Activated T-helper 9 cell treated with anti-CD3 and anti-CD28 coated beads, Interleukin-2, amount 50 U/mL, for 16 hours (primary cell): ENCODE data around the gene ADGRF5.

Experiments used
- DNase-seq: peaks from one replicate; pipeline ENCODE4 v3.0.0-alpha.2; 2020; ENCODE audit warnings: low read depth

ADGRF5 gene

DNA sequence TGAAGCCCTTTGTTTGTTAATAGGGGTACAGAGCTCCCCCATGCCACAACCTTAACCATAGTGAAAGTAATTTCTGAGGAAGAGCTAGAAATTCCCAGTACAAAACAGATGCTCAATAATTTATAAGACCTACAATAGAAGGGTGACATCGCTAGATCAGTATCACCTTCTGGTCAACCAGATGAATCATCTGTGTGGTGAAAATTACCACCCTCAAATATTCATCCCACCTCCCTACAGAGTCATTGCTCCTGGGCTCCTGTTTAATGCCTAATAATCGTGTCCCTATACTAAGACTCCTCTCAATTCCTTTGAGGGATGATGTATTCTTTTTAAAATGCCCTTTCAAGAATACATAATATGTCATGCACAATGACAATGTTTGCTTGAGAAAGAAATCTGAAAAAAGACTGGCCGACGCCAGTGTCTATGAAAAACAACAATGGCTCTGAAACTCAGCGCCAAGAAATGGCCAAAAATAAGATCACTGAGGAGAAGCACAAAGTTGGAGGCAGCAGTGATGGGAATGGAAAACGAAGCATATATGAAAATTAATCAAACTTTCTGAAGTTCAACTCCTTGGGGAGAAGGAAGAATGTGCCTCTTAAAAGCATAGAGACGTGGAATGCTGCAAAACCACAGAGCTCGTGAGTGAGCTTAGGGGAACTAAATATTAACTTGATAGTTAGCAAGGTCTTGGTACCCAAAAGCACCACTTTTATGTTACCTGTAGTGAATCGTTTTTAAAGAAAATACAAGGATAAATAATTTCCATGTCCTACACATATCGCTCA, 11.0 kb upstream of the ADGRF5 start:
- DNase-seq: no peak

DNA sequence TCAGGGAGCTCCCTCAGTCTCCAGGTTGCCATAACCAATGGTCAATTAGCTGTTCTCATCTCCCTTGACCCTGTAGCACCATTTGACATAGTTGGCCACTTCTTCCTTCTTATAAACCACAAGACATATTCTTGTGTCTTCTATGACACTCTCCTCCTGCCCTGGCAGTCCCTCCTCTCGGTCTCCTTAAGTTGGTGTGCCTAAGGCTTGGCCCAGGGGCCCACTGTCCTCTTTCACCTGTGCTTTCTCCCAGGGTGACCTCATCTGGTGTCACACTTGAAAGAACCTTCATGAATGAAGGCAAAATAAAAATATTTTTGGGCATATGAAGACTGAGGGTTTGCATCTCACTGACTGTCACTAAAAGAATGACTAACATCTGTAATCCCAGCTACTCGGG, 9.7 kb upstream of the ADGRF5 start:
- no peak for DNase-seq

DNA sequence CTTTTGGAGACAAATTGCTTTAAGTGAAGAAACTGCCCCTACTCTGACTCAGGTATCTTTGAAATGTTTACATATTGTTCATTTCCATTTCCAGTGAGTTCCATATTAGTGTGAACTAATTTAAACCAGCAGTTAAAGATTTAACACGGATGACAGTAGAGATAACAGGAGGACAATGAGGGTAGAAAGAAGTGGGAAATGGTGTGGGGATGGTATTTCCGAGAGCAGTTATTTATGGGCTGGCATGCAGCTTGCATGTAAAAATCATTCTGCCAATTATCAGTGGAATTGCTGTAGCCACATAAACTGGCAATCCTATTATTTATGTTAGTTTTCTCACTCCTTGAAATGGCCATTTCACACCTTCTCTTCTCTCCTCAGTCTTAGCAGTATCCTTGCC, 8.6 kb upstream of the ADGRF5 start:
- DNase-seq: no peak

DNA sequence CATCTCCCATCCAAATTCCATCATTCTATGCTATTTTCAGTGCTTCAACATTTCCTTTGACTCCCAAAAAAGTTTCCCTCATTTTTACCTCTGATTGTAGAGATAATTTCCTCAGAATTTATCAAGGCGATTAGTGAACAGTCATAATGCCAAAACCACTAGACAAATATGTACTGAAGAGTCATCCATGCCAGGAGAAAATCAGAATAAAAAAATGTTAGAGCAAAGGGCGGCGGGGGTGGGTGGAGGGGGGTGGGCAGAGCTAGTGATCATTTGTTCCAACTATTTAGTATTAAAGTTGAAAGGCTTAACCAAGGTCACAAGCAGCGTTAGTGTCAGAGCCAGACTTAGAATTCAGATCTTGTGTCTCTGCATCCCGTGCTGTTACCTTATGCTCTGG, 5.3 kb upstream of the ADGRF5 start:
- no peak for DNase-seq

DNA sequence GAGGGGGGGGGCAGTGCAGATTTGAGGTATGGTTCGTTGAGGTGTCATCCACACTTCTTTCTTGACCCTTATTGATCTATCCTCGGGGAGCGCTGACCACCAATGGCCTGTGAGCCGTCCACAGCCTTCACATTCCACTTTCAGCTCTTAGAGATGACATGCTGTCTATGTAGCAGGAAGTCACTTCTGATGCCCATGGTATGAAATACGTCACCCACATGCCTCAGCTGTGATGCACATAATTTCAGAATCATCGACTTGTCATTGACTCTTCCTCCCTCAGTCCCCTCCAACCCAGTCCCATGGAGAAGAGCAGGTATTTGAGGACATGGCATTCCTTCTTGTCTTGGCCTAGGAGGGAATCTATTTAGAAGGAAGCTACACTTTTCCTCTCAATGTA, 4.7 kb upstream of the ADGRF5 start:
- DNase-seq: no peak

DNA sequence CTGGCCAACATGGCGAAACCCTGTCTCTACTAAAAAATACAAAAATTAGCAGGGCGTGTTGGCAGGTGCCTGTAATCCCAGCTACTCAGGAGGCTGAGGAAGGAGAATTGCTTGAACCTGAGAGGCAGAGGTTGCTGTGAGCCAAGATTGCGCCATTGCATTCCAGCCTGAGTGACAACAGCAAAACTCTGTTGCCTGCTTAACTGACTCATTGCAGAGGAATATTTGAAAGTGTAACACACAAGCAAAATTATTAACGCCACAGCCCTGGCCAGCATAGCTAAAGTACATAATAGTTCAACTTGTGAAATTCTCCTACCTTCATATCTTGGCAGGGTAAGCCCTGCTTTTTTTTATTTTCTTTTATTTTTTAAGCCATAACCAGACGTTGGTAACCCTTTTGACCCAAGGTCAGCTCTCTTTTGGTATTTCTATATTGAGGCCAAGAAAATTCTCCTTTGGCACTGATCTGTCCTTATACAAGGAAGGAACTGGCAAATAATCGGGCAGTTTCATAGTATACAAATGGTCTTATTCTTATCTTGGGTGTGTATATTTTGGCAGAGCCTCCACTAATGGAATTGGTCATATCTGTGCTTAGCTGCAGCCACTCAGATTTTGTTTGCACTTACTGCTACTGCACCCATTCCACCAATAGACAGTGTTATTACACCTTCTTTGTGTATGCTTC, 4.0 kb upstream of the ADGRF5 start:
- no peak for DNase-seq

DNA sequence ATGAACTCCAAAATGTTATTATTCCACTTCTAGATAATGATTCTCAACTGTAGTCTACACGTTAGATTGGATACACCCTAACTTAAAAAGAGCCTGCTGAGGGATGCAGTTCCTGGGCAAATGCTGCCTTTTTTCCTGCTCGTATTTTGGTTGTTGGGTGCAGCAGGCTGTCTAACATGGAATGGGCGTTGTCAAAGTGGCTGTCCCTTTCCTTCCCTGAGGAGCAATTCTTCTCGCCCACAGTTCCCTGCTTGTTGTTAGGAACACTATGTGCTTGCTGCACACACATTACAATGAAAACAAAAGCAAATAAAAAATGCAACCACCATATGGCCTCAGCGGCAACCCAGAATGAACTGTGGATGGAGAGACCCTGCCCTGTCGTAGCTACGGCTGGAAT, 1.7 kb upstream of the ADGRF5 start:
- no peak for DNase-seq

DNA sequence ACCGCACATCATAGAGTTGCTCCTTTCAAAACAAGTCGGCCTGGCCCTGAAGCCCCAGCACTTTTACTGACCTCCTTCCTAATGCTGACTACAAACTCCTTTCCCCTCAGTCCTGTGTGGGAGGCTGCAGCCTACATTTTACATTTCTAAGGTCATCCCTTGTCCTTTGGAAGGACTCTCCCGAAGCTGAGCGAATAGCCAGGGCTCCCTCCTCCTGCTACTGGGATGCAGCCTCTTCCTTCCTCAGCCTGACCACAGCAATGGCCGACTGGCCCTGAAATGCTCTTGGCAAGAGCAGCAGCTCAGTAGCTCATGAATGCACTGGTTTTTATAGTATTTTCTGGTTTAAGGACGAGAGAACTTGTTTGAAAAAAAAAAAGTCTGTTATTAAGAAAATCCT, 679 bp downstream of the ADGRF5 start:
- no peak for DNase-seq

DNA sequence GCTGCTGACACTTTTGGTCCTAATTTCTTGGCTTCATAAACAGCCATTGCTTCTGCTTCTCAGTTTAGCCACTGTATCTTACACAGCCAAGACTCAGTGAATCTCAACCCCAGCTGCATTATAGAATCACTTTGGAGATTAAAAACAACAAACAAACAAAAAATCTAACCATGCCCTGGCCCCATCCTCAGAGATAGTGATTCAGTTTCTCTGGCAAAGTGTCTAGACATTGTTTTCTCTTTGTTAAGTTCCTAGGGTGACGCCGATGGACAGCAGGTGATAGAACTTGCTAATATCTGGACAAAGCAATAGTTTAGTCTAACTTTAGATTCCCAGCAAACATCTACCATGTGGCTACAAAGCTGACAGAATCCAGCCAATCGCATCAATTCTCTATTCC, 2.9 kb downstream of the ADGRF5 start:
- no peak for DNase-seq

DNA sequence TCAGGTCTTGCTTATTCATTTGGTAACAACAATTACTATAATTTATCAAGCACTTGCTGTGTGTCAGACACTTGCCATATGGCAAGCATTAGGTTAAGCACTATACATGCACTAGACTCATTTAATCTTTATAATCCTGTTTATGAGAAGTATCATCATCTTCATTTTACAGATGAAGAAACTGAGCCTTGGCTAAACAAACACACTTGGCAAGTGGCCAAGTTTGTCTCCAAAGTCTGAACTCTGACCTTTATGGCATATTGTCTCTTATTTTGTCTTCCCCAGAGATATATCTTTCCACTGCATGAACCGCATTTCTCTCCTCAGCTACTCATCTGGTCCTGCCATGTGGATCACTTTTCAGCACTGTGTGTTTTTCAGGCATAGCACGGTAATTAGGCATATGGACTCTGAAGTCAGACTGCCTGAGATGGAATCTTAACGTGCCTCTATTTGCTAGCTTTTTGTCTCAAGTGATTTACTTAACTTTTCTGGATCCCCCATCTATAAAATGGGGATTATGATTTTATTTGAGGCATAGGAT, 4.7 kb downstream of the ADGRF5 start:
- DNase-seq: no peak

DNA sequence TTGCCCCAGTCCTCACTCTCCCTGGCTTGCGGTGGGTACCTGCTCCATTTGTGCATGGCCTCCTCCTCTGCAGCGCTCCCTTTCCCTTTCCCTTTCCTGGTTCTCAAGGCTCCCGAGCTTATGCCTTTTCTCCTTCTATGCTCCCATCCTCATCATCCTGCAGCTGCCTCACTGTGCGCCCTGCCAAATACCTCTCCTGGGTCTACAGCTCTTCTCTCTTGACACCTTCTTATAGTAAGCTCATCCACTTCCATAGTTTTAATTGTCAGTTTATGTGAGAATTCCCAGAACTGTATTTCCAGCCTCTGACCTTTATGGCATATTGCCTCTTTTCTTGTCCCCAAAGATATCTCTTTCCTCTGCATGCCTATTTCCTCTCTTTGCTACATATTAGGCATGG, 5.9 kb downstream of the ADGRF5 start:
- DNase-seq: no peak

DNA sequence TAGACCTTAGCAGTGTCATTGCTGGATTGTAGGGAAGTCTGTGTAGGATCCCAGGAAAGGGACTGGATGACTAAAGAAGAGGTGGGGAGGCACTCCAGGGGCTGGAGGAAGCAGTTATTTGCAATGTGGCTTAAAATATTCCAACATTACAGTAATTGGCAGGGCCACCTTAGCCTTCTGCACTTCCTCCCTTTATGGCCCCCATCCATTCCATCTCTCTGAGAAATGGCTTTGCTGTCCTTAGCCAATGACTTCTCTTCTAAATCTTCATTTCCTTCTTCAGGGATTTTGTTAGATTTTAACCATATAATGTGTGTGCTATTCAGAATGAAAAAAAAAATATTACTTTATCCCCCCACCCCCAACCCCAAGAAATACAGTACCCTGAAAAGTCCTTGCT, 6.4 kb downstream of the ADGRF5 start:
- no peak for DNase-seq

DNA sequence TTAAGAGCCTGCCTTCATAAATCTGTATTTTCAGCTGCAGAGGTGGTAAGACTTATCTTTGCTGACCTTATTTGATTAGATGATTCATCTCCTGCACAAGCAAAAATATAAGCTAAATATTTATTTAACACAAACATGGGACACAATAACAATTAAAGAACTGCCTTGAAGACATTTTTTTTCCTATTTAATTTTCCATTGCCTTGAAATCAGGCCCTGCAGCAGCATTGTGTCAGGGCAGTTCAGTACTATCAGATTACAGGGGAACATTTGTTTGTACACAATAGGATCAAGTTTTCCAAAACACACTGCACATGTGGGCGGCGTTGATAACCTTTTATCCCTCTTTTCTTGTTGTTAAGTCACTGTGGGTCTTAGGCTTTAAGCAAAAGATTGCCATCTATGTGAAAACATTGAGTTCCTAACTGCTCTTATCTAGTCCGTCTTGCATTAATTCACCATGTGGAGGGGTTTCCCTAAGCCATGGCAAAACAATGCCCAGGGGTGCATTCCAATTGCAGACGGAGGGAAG, 7.4 kb downstream of the ADGRF5 start:
- DNase-seq: no peak

DNA sequence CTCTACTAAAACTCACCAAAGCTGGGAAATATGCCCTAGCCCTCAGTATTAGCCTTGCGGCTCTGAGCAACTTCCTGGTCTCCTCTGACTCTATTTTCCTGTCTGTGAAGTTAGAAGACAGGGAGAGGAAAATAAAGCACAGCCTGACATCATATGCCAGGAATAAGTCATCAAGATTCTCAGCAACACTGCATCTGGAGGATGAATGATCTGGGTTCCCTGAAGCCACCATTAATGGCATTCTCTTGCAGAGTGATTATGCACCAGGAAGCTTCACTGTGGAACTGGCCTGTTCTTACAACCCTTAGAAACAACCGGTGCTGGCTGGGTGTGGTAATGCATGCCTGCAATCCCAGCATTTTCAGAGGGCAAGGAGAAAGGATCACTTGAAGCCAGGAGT, 12.4 kb downstream of the ADGRF5 start:
- no peak for DNase-seq

DNA sequence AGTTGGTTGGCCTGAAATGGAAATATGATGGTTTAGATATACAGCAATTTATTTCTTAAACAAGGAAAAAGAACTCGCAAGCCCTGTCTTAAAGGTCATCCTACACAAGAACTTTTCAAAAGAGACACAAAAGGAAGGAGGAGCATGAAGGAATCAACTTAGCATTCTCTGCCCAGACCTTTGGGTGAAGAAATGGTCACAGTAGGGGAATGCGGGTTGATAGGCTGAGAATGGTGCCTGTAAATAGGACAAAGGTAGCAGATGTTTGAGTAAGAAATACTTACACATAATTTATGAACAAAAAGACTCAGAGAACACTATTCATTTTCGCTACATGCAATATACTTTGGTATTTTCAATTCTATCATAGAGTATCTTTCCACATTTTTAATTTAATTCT, 15.0 kb downstream of the ADGRF5 start:
- no peak for DNase-seq

DNA sequence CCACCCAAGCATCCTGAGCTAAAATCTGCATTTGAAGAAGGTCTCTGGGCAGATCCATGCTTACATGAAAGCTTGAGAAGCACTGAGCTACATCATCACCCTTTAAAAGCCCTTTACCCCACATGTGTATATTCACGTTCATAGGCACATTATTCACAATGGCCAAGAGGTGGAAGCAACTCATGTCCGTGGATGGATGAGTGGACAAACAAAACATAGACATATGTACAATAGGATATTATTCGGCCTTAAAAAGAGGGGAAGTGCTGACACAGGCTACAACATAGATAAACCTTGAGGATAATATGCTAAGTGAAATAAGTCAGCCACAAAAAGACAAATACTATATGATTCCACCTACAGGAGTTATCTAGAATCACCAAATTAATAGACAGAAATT, 17.6 kb downstream of the ADGRF5 start:
- no peak for DNase-seq

DNA sequence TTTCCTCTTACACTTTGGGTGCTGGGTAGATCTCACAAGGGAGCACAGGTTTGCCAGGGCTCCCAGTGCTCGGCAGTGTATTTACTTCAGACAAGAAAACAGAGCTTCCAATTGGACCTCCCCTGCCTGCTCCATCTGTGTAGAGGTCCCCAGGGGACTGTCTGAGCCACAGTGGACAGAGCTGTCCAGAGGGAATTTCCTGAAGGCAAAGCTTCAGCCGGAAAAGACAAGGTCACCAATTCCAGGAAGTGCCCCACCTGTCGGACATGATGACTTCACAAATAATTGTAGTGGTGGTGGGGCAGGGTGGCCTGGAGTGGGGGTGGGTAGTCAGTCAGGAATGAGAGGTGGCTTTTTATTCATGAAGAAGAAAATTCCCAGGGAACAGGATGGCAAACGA, 18.6 kb downstream of the ADGRF5 start:
- DNase-seq: no peak

DNA sequence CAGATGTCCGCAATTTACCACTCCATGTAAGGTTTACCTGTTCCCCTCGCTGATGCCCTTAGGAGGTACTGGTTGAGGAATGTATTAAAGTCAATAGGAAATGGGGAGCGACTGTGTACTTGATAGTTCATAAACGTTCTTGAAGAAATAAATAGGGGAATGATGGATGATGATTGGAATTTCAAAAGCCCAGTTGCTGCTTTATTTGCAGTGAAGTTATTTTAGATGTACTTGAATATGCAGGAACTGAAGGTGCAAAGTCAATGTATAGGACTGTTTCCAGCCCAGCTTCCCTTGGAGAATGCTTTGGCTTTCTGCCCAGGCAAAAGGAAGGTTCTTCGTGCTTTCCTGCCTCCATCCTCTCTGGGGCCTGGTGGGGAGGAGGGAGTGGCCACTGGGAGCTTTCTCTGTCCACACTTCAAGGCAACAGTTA, 19.8 kb downstream of the ADGRF5 start:
- DNase-seq: no peak

DNA sequence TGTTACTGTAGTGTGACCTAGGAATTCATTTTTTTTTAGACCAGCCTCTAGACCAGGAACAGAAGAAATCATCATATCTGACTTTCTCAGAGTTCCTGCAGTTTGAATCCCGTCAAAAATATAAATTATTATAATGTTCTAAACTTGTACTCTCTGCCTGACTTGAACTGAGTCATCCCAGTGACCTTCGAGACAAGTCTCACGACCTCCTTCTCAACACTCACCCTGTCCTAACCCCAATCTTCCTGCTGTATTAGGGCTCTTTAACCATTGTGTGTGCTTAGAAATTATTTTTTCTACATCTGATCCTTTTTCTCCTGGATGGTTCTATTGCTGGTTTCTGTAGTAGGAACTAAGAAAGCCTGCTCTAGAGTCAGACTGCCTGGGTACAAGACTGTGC, 21.5 kb downstream of the ADGRF5 start:
- DNase-seq: no peak

DNA sequence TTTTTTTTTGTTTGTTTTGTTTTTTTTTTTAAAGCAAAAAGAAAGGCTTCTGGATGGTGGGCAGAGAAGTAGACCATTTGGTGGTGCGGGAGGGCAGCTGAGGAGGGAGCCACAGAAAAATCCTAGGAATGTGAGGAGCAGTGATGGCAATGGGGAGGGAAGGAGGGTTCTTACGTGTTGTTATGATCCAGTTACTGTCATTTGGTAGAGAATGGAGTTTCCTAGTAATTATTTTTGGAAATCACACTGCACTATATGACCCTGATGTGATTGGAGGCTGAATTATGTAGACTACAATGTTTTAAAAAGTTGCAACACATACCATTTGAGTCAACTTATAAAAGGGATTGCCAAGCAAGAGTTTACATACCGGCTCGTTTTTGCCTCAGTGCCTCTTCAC, 22.1 kb downstream of the ADGRF5 start:
- no peak for DNase-seq

DNA sequence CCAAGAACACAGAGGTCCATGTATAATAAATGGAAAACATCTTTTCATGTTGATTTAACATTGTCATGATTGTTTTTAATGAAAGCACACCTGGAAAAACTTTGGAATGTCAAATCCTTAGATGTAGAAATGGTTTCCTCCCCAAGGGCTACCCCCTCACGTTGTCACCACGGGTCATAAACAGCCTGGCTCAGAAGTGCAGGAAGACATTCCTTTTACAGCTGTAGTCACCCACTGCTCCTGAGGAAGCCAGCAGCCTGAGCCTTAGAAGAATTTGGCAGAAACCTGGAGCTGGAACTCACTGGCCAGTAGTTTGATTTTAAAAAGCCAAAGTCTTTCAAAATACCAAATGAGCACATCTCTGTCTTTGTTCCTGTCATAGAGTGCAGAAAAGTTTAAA, 23.7 kb downstream of the ADGRF5 start:
- DNase-seq: no peak

DNA sequence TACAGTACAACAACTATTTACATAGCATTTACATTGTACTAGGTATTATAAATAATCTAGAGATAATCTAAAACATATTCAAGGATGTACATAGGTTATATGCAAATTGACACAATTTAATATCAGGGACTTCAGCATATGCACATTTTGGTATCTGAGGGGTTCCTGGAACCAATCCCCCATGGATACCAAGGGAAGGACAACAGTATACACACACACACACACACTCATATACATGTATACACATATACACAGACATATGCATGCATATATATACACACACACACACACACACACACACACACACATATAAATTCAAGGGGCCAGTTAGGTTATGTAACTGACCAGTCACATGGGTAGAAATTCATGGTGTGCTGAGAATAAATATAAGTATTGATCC, 24.9 kb downstream of the ADGRF5 start:
- no peak for DNase-seq

DNA sequence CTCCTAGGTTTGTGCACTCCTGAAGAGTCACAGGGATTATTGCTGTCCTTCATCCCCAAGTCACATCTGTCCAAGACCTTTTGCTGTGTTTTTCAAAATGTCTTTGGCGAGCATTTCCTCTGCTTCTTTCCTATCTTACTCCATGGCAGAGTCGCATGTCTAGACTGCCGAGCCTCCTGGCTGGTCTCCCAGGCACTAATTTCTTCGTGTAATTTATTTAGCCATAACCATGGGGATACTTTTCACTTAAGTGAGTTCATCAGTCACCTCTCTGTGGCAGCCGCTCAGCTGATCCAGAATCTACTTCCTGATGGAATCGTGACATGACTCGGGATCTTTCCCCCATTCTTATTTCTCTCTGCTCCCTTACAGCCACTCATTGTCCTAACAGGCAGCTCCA, 25.8 kb downstream of the ADGRF5 start:
- DNase-seq: no peak
